ENCODE measurements around the gene OR52E4.

The OR52E4 gene

GRCh38 chr11:5880329-5880728 lies at the start of gene OR52E4:
Gene OR52E4 (plus strand): TSS chr11:5880629. CDS start chr11:5884293, 3,664 bp downstream.
- no peak for DNase-seq

- DNase-seq: no peak
Measured at GRCh38 chr11:5831196-5831829, 49.1 kb upstream of the OR52E4 start.

- no peak for DNase-seq
Measured at GRCh38 chr11:5833446-5833845, 47.0 kb upstream of the OR52E4 start.

GRCh38 chr11:5837695-5838094 lies 42.7 kb upstream of the OR52E4 start:
- no peak for DNase-seq

- no peak for DNase-seq
Measured at GRCh38 chr11:5841797-5842196, 38.6 kb upstream of the OR52E4 start, which contains the start of gene OR52E6. Gene OR52E6 (minus strand): TSS chr11:5841897. CDS start chr11:5841897, 0 bp downstream.

- DNase-seq: no peak
Measured at GRCh38 chr11:5846701-5847100, 33.7 kb upstream of the OR52E4 start.

GRCh38 chr11:5847711-5848110 lies 32.7 kb upstream of the OR52E4 start:
- no peak for DNase-seq

GRCh38 chr11:5851002-5851401 lies 29.4 kb upstream of the OR52E4 start:
- DNase-seq: no peak

- no peak for DNase-seq
Measured at GRCh38 chr11:5857590-5857989, 22.8 kb upstream of the OR52E4 start, which contains the start of gene OR52E8. Gene OR52E8 (minus strand): TSS chr11:5857690. CDS start chr11:5857690, 0 bp downstream.

- DNase-seq: no peak
Measured at GRCh38 chr11:5865826-5866225, 14.6 kb upstream of the OR52E4 start.

- no peak for DNase-seq
Measured at GRCh38 chr11:5878564-5878963, 1.9 kb upstream of the OR52E4 start.

- DNase-seq: no peak
Measured at GRCh38 chr11:5881756-5882155, 1.3 kb downstream of the OR52E4 start.

GRCh38 chr11:5887172-5887571 lies 6.7 kb downstream of the OR52E4 start:
- no peak for DNase-seq

GRCh38 chr11:5887661-5888060 lies 7.2 kb downstream of the OR52E4 start:
- DNase-seq: no peak

- DNase-seq: no peak
Measured at GRCh38 chr11:5891216-5891800, 10.9 kb downstream of the OR52E4 start.

- no peak for DNase-seq
Measured at GRCh38 chr11:5892908-5893307, 12.5 kb downstream of the OR52E4 start, which contains the start of gene OR52E5. Gene OR52E5 (plus strand): TSS chr11:5893208. CDS start chr11:5900777, 7,569 bp downstream.

- DNase-seq: no peak
Measured at GRCh38 chr11:5899534-5899933, 19.1 kb downstream of the OR52E4 start.

GRCh38 chr11:5910540-5910939 lies 30.1 kb downstream of the OR52E4 start:
- DNase-seq: no peak

- no peak for DNase-seq
Measured at GRCh38 chr11:5922749-5923426, 42.5 kb downstream of the OR52E4 start.

GRCh38 chr11:5923427-5923776 lies 43.0 kb downstream of the OR52E4 start:
- DNase-seq: no peak

- no peak for DNase-seq
Measured at GRCh38 chr11:5923794-5924193, 43.4 kb downstream of the OR52E4 start.

- DNase-seq: no peak
Measured at GRCh38 chr11:5928271-5928670, 47.8 kb downstream of the OR52E4 start.

GRCh38 chr11:5928811-5929210 lies 48.4 kb downstream of the OR52E4 start:
- DNase-seq: no peak

Measured in hypothalamus (tissue), 51 donors.